ENCODE measurements around the gene ESRRB. TPM values are rescaled to one million over a fixed set of nuclear protein-coding genes. Genes with fewer than 3 reads are reported as not detected.

The ESRRB gene
- not detected in 2 replicates for total RNA-seq

DNA sequence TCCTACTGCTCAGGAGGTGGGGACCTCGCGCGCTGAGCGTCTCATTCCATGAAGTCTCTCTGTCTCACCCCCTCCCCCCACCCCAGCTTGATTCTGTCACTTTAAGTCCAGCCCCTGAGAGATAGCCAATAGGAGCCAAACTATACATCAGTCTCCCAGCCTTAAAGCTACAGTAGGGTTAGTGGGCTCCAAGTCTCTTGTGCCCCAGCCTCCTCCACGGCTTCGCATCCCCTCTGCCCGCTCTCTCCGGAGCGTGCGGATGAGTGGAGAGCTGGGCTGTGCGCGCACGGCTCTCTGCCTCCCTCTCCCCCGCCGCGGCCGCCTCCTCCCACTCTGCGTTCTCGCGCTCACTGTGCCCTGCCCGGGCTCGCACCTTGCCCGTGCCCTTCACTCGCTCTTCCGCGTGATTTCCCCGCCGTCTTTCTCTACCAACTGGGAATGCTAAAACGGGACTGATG, at the start of gene ESRRB:
TSS of gene ESRRB (plus strand) at position 191 of the 458 bp plus-strand sequence. CDS start at position 456, 265 bp downstream.

Other genes with a start within 250 kb of the ESRRB start
- 56.0 and 62.0 TPM in 2 replicates for gene GPATCH2L, start 224.2 kb upstream of the ESRRB start, total RNA-seq

Measured in regular cardiac myocyte (primary cell).